Left lung (tissue), 10 donors: ENCODE measurements around the gene TCF7. TPM values are rescaled to one million over a fixed set of nuclear protein-coding genes. Genes with fewer than 3 reads are reported as not detected.

Experiments
- ATAC-seq: fragments of 200-7000 bp; cut with Tn5 transposase; one replicate; pipeline ENCODE4 v1.9.1; 2020; ENCODE audit warnings: moderate library complexity
- DNase-seq, 4 donors: peaks; one replicate each; pipeline ENCODE4 v3.0.0-alpha.2; 2013 to 2020
- H3K27ac ChIP-seq, 2 donors: fragments of 200-600 bp; sonication (generic) in 1 of 2; one replicate each; pipeline versions ENCODE4 v1.5.0 to v1.8.0; 2020 to 2021
- H3K27me3 ChIP-seq, 2 donors: fragments of 200-600 bp; sonication (generic) in 1 of 2; one replicate each; pipeline versions ENCODE4 v1.5.0 to v1.8.0; 2020 to 2021
- H3K36me3 ChIP-seq, 2 donors: fragments of 200-600 bp; sonication (generic) in 1 of 2; one replicate each; pipeline versions ENCODE4 v1.5.0 to v1.8.0; 2020 to 2021
- H3K4me1 ChIP-seq, 2 donors: fragments of 200-600 bp; one replicate each; pipeline ENCODE4 v1.8.0; 2021
- H3K4me3 ChIP-seq, 2 donors: fragments of 200-600 bp; sonication (generic) in 1 of 2; one replicate each; pipeline versions ENCODE4 v1.5.0 to v1.8.0; 2020 to 2021; ENCODE audit warnings: mild to moderate bottlenecking in 1 of 2
- H3K9me3 ChIP-seq, 2 donors: fragments of 200-600 bp; sonication (generic) in 1 of 2; one replicate each; pipeline versions ENCODE4 v1.5.0 to v1.8.0; 2020 to 2021
- intact Hi-C, 2 donors: fragments of 100-400 bp; cut with DNase I; formaldehyde crosslinking; loops; one replicate each; pipeline versions ENCODE4 v1.11.2 to v1.14.2; 2022
- polyA plus RNA-seq, 6 donors: library from polyadenylated mRNA; unstranded; fragments of 120-200 nt; gene quantifications; one replicate each; pipeline ENCODE4 v1.2.1, GENCODE V29; 2013; ENCODE audit not compliant: insufficient read length in 6 of 6
- total RNA-seq, 2 donors: library from RNA; stranded (reverse); fragmentation: NEBNext Ultra II Directional; extraction: Animal tissue kit (Norgen Biotek cat#: 25700); gene quantifications; one replicate each; pipeline ENCODE4 v1.2.1, GENCODE V29; 2021
- TF ChIP-seq, protein P1 (sequence below), 2 donors: fragments of 200-600 bp; sonication (generic) in 1 of 2; IDR thresholded peaks; one replicate each; pipeline versions ENCODE4 v1.5.0 to v1.8.0; 2021; ENCODE audit warnings: antibody characterized with exemption in 2 of 2
- donor health status: DM: no; HTN: yes; CAD: no.
- donor health status: DM: no; HTN: no; CAD: no.

The TCF7 gene
- total and polyA plus RNA-seq, 8 donors = 4.8 to 18.8 (median 17.4) TPM

DNA sequence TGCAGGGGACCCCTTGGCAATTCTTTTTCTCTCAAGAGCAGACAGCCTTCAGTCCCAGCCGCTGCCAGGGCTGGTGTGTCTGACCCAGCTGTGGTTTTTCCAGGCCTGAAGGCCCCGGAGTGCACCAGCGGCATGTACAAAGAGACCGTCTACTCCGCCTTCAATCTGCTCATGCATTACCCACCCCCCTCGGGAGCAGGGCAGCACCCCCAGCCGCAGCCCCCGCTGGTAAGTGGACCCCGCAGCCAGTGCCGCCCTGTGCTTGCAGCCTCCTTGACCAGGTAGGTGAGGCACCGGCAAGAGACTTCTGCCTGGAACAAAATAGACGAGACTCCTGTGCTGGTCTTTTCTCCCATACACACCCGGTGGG is 1.3 kb downstream of the TCF7 start:
- ATAC-seq = no peak

DNA sequence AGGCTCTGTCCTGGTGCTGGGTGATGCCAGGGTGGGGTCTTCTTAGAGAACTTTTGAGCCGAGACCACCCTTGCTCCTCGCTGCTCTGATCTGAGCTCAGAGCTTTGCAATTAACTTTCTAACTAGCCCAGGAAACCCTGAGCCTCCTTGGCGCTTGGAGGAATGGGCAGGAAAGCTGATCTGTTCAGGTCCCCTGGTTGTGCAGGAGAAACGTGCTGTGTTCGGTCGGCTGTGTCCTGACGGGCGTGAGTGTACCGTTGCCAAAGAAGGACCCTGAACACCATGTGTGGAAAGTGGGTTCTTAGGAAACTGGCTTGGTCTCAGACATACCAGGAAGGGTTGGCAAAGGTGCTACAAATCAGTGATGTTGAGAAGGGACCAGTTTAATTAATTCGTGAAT is 1.8 kb downstream of the TCF7 start:
- no peak for DNase-seq

More for the DNA sequence above, 1.3 kb downstream of the TCF7 start:
- TF ChIP-seq, protein P1, sequence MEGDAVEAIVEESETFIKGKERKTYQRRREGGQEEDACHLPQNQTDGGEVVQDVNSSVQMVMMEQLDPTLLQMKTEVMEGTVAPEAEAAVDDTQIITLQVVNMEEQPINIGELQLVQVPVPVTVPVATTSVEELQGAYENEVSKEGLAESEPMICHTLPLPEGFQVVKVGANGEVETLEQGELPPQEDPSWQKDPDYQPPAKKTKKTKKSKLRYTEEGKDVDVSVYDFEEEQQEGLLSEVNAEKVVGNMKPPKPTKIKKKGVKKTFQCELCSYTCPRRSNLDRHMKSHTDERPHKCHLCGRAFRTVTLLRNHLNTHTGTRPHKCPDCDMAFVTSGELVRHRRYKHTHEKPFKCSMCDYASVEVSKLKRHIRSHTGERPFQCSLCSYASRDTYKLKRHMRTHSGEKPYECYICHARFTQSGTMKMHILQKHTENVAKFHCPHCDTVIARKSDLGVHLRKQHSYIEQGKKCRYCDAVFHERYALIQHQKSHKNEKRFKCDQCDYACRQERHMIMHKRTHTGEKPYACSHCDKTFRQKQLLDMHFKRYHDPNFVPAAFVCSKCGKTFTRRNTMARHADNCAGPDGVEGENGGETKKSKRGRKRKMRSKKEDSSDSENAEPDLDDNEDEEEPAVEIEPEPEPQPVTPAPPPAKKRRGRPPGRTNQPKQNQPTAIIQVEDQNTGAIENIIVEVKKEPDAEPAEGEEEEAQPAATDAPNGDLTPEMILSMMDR (IDR thresholded peaks at IDR 0.05) = no peak
- Histone ChIP-seq H3K27me3 (peaks cover 14 to 46% of the 10 kb centered on the region in 2 donors), H3K9me3 (no peaks in the 10 kb centered on the region), H3K4me3 (peak overlapping the region in 1 of 2 donors; percentile 68), H3K4me1 (peaks cover 8 to 23% of the 10 kb centered on the region in 2 donors), H3K36me3 (no peaks in the 10 kb centered on the region), H3K27ac (peak overlapping the region in 1 of 2 donors; percentile 33)
- DNase-seq = no peak
- intact Hi-C loops = no loop called here

DNA sequence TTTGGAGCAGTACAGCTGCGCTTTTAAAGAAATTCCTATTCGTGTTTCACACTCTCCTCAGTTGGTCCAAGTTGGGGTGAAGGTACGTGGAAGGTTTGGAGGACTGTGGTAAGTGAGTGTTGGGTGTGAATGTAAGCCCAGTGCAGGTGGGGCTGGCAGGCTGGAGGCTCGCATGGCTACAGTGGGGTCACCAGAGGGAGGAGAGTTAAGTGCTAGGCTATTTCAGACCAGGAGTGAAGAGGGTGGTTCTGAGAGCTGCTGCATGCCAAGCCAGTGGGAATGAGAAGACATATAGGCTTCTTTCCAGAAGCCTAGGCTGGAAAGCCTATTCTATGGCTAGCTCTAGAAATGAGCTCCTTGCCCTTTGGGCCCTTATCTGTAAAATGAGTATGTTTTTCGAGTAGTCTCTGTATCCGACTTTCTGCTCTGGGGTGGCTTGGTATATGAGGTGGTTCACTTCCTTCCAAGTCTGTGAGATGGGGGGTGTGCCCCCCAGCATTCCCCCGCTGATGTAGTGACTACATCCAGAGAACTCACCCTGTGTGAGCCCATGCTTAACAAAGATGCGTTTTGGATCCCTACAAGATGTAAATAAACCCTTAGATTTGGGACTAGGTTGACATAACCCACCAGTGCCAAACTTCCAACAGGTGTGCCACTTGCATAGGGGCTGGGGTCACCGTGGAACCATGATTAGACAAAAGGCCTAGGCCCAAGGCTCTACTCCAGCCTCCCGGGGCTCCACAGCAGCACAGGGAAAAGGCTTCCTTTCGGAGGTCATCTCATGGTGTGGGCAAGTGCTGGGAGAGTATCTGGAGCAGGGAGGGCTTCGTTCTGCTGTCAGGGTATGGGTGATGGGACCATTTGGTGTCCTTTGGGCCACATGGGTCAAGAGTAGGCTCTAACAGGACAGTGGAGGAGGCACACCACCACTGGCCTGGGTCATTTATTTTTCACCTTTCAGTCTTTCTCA is 2.6 kb downstream of the TCF7 start:
- no peak overlapping the region for H3K27ac ChIP-seq
- H3K4me3 ChIP-seq = no peak overlapping the region
- DNase-seq (no peak), ATAC-seq (no peak)
- no peaks in the 10 kb centered on the region for H3K36me3 ChIP-seq
- TF ChIP-seq, protein P1 (IDR thresholded peaks at IDR 0.05) = no peak
- H3K27me3 ChIP-seq = peaks cover 14 to 38% of the 10 kb centered on the region in 2 donors
- intact Hi-C loops = no loop called here
- H3K4me1 ChIP-seq = peaks cover 8 to 23% of the 10 kb centered on the region in 2 donors
- H3K9me3 ChIP-seq = no peaks in the 10 kb centered on the region

More for the DNA sequence above, 1.8 kb downstream of the TCF7 start:
- intact Hi-C loops = no loop called here
- Histone ChIP-seq H3K9me3 (no peaks in the 10 kb centered on the region), H3K27ac (no peak overlapping the region), H3K36me3 (no peaks in the 10 kb centered on the region), H3K4me1 (peaks cover 8 to 23% of the 10 kb centered on the region in 2 donors), H3K27me3 (peaks cover 14 to 44% of the 10 kb centered on the region in 2 donors), H3K4me3 (peak overlapping the region in 1 of 2 donors; percentile 68)
- TF ChIP-seq, protein P1 (IDR thresholded peaks at IDR 0.05) = no peak
- no peak for ATAC-seq

DNA sequence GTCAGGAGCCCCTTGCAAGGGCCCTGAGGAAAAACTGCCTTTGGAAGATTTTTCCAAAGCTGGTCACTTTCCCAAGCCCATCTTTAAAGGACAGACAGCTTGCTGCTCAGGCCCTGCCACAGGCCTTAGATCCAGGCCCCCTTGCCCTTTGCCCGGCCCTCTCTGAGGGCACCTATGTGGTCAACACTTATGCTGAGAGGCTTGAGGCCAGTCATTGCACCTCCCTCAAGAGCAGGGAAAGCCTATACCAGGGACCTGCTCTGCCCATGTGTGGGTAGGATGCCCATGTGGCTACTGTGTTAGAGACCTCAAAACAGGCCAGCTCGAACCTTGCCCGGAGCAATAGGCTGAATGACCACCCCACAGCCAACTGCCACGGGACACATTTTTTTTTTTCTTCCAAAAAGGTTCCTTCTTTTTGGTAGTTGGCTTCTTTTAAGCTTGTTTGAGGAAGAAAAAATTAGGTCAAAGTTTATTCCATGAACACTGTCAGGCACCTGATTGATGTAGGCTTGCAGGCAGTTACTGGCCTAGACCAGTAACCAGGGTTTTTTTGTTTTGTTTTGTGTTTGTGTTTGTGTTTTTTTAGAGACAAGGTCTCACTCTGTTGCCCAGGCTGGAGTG is 3.8 kb downstream of the TCF7 start:
- Histone ChIP-seq H3K27ac (no peak overlapping the region), H3K27me3 (peaks cover 7 to 25% of the 10 kb centered on the region in 2 donors), H3K4me1 (peaks cover 7 to 19% of the 10 kb centered on the region in 2 donors), H3K36me3 (no peaks in the 10 kb centered on the region), H3K9me3 (no peaks in the 10 kb centered on the region), H3K4me3 (no peak overlapping the region)
- ATAC-seq (no peak), DNase-seq (no peak)
- intact Hi-C loops = no loop called here
- TF ChIP-seq, protein P1 (IDR thresholded peaks at IDR 0.05) = no peak

DNA sequence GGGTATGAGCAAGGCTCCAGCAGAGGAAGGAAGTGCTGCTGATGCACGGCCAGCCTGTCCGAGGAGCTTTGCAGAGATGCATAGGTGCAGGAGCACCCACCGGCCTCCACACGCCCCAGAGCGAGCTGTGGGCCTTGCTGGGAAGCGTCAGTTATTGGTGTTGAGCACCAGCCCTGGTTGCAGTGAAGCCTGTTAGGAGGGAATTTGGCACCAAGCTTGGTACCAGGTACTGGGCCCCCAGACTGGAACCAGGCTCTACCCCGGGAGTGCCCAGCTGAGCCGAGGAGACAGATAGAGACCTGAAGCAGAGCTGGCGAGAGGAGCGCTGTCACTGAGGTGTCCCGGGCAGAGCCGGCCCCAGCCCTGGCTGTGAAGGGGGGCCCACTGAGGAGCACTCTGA is 5.2 kb downstream of the TCF7 start:
- no peak for DNase-seq
- intact Hi-C loops = no loop called here
- no peak for ATAC-seq
- no peak overlapping the region for H3K4me3 ChIP-seq
- H3K27ac ChIP-seq = no peak overlapping the region
- TF ChIP-seq, protein P1 (IDR thresholded peaks at IDR 0.05) = no peak
- H3K9me3 ChIP-seq = no peaks in the 10 kb centered on the region
- peaks cover 0 to 15% of the 10 kb centered on the region in 2 donors for H3K27me3 ChIP-seq
- H3K36me3 ChIP-seq = no peaks in the 10 kb centered on the region
- peaks cover 0 to 9% of the 10 kb centered on the region in 2 donors for H3K4me1 ChIP-seq
